WERI-Rb-1 (cell line): ENCODE measurements around the gene ADARB2.

Experiments
- DNase-seq: peaks from one replicate; pipeline ENCODE4 v3.0.0-alpha.2; 2020
- H3K27ac ChIP-seq: fragments of 250-450 bp; sonication (Bioruptor Pico); 2 replicates; pipeline ENCODE4 v1.5.1; 2020; ENCODE audit warnings: mild to moderate bottlenecking, moderate library complexity
- H3K27me3 ChIP-seq: fragments of 250-450 bp; sonication (Bioruptor Pico); 2 replicates; pipeline ENCODE4 v1.5.1; 2021; ENCODE audit warnings: mild to moderate bottlenecking, low read depth, moderate library complexity; ENCODE audit not compliant: insufficient read depth, severe bottlenecking
- H3K36me3 ChIP-seq: fragments of 250-450 bp; sonication (Bioruptor Pico); 2 replicates; pipeline ENCODE4 v1.5.1; 2020; ENCODE audit warnings: mild to moderate bottlenecking, moderate library complexity
- H3K4me3 ChIP-seq: 2 replicates; pipeline ENCODE4 v1.5.1; 2011; ENCODE audit warnings: low read depth, mild to moderate bottlenecking, control low read depth, low read length
- H3K9me3 ChIP-seq: fragments of 250-450 bp; sonication (Bioruptor Pico); 2 replicates; pipeline ENCODE4 v1.5.1; 2021; ENCODE audit warnings: mild to moderate bottlenecking, moderate library complexity; ENCODE audit not compliant: severe bottlenecking
- TF ChIP-seq, protein P1 (sequence below): IDR thresholded peaks from 2 replicates; pipeline ENCODE4 v1.5.1; 2011; ENCODE audit warnings: low read depth, mild to moderate bottlenecking, control low read depth, inconsistent platforms, low read length

ADARB2 gene

DNA sequence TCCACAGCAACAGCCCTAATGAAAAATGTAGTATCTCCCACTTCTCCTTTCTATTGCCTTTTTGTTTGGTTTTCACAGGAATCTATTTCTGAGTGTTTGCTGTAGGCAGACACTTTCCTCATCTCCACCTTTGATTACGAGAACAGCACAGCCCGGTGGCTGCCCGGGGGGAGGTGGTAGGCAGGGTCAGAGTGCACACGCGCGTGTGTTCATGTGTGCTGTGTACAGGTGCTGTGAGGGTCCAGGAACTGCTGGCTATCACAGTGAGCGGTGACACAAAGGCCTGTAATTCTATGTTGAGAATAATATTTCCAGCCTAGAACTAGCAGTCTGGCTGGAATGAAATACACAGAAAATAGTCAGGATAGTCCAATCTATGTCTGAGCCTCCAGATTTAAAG lies 212.8 kb downstream of the ADARB2 start:
- TF ChIP-seq, protein P1, sequence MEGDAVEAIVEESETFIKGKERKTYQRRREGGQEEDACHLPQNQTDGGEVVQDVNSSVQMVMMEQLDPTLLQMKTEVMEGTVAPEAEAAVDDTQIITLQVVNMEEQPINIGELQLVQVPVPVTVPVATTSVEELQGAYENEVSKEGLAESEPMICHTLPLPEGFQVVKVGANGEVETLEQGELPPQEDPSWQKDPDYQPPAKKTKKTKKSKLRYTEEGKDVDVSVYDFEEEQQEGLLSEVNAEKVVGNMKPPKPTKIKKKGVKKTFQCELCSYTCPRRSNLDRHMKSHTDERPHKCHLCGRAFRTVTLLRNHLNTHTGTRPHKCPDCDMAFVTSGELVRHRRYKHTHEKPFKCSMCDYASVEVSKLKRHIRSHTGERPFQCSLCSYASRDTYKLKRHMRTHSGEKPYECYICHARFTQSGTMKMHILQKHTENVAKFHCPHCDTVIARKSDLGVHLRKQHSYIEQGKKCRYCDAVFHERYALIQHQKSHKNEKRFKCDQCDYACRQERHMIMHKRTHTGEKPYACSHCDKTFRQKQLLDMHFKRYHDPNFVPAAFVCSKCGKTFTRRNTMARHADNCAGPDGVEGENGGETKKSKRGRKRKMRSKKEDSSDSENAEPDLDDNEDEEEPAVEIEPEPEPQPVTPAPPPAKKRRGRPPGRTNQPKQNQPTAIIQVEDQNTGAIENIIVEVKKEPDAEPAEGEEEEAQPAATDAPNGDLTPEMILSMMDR: no peak
- H3K9me3 ChIP-seq: no peaks in the 10 kb centered on the region
- no peaks in the 10 kb centered on the region for H3K36me3 ChIP-seq
- no peak overlapping the region for H3K27ac ChIP-seq
- no peak overlapping the region for H3K4me3 ChIP-seq
- H3K27me3 ChIP-seq: no peaks in the 10 kb centered on the region
- no peak for DNase-seq

DNA sequence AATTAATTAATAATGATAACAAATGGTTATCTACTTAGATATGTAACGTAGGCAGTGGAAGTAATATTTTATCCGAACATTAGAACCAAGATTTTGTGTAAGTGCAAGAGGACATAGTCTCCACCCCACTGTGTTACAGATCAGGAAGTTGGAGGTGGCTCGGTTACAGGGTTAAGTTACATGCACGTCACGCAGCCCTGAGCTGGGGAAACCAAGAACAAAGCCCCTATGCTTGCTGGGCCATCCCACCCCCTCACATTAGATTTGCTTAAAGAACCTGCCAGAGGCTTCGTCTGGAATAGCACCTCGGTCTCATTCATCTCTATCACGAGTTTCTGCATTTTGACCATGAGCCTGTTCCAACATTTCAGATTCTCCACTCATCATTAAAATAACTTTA lies 214.1 kb downstream of the ADARB2 start:
- no peaks in the 10 kb centered on the region for H3K27me3 ChIP-seq
- TF ChIP-seq, protein P1: no peak
- no peaks in the 10 kb centered on the region for H3K36me3 ChIP-seq
- DNase-seq: no peak
- no peak overlapping the region for H3K27ac ChIP-seq
- no peaks in the 10 kb centered on the region for H3K9me3 ChIP-seq
- H3K4me3 ChIP-seq: no peak overlapping the region

DNA sequence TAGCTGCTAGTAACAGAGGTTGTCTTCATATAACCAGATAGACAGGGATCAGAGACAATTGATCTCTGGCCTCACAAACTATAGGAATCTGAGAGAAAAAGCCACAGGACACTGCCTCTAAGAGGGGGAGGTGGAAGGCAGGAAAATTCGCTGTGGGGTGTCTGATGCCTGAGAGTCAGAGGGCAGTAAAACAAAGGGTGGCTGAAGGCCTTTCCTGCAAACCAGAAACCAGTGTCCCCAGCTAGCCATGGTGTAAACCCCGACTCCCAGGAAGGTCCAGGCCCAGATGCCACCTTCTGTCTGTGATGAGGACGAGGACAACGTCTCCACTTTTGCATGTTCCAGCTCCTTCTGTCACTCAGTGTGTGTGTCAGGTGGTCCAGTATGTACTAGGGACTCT lies 215.1 kb downstream of the ADARB2 start:
- H3K4me3 ChIP-seq: no peak overlapping the region
- no peak overlapping the region for H3K27ac ChIP-seq
- peaks cover 2% of the 10 kb centered on the region for H3K27me3 ChIP-seq
- no peaks in the 10 kb centered on the region for H3K9me3 ChIP-seq
- no peaks in the 10 kb centered on the region for H3K36me3 ChIP-seq
- no peak for DNase-seq
- TF ChIP-seq, protein P1: no peak

DNA sequence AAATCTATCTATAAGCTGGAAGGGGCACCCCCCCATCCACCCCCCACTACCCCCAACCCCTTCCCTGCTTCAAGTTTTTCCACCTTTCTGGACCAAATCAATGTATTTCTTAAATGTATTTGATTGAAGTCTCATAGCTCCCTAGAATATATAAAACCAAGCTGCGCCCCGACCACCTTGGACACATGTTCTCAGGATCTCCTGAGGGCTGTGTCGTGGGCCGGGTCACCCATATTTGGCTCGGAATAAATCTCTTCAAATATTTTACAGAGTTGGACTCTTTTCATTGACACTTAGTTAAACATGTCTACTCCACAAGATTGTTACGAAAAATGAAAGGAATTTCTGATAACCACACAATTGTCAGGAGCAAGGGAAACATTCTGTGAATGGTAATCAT lies 215.6 kb downstream of the ADARB2 start:
- no peaks in the 10 kb centered on the region for H3K9me3 ChIP-seq
- H3K36me3 ChIP-seq: no peaks in the 10 kb centered on the region

DNA sequence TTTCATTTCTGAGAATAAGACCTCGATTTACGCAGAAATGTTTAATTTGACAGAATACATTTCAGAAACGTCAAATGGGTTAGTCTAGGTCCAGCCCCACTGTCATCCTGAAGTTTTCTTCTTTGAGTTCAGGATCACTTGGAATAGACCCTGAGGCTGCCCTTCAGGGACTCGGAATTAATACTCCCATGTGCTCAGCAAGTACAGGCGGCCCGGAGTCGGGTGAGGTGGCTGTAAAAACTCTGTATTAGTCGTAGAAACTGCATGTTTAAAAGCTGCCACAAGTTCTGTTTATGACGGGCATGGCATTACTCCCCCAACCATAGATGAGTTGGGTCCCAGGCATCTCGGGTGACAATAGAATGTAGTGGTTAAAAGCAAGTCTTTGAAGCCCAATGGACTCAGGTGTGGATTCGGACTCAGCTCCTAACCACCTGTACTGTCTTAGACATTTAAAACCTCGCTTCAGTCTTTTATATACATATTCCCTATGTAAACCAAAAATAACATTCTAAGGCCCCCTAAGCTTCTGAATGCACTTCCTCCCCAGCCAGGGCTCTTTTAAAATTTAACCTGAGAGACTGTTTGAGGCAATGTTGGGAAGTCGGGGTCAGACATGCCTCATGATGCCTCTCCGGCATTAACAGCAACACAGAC lies 216.3 kb downstream of the ADARB2 start:
- H3K27me3 ChIP-seq: peaks cover 2% of the 10 kb centered on the region
- no peak for DNase-seq
- no peaks in the 10 kb centered on the region for H3K36me3 ChIP-seq
- TF ChIP-seq, protein P1: no peak
- no peak overlapping the region for H3K4me3 ChIP-seq
- H3K27ac ChIP-seq: no peak overlapping the region
- H3K9me3 ChIP-seq: no peaks in the 10 kb centered on the region

More for the DNA sequence above, 215.6 kb downstream of the ADARB2 start:
- DNase-seq: no peak
- Histone ChIP-seq H3K27me3 (peaks cover 2% of the 10 kb centered on the region), H3K4me3 (no peak overlapping the region), H3K27ac (no peak overlapping the region)
- TF ChIP-seq, protein P1: no peak

DNA sequence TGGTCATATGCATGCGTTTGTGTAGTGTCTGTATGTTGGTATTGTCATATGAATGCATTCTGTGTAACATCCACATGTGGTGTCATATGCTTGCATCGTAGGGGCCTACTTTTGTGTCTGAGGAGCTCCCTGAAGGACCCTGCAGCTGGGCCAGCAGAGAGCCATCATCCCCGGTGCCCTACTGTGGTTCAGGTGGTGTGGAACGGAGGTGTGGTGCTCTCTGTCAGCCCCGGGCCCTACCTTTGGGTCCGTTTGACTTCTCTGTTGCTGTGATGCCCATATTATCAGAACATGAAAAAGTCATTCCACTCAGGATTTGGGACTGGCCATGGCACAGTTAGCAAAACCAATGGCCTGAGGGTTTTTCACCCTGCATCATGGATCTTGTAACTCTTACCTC lies 217.9 kb downstream of the ADARB2 start:
- H3K27ac ChIP-seq: no peak overlapping the region
- H3K9me3 ChIP-seq: no peaks in the 10 kb centered on the region
- H3K27me3 ChIP-seq: peaks cover 2% of the 10 kb centered on the region
- no peak overlapping the region for H3K4me3 ChIP-seq
- no peak for DNase-seq
- TF ChIP-seq, protein P1: no peak
- no peaks in the 10 kb centered on the region for H3K36me3 ChIP-seq
